ENCODE measurements around the gene ASCC2. TPM values are rescaled to one million over a fixed set of nuclear protein-coding genes. Genes with fewer than 3 reads are reported as not detected.

Gene ASCC2
- total and polyA plus RNA-seq, 2 experiments from 2014 or later: 30.5 to 31.3 TPM

- Histone ChIP-seq H2AFZ (no peak overlapping the region), H4K20me1 (replicated peaks; ENCODE audit: insufficient read depth) (no peaks in the 10 kb centered on the region), H3K4me1 (ENCODE audit: insufficient read depth) (no peaks in the 10 kb centered on the region), H3K27me3 (ENCODE audit: insufficient read depth) (no peaks in the 10 kb centered on the region), H3K9me2 (ENCODE audit: insufficient read depth) (no peaks in the 10 kb centered on the region), H3K36me3 (ENCODE audit: insufficient read depth) (no peaks in the 10 kb centered on the region), H3F3A (replicated peaks; ENCODE audit: low read depth) (no peaks in the 10 kb centered on the region), H3K4me3 (no peak overlapping the region), H3K4me2 (no peak overlapping the region), H3K27ac (ENCODE audit: low read depth) (no peak overlapping the region), H3K79me2 (replicated peaks; ENCODE audit: insufficient read depth) (no peaks in the 10 kb centered on the region)
- Mint-ChIP-seq H3K9me3 (no peaks in the 10 kb centered on the region; the same call in 1 of the 3 replicates), H3K27ac (no peak overlapping the region; the same call in 1 of the 2 replicates), H3K4me3 (no peak overlapping the region), H3K27me3 (ENCODE audit: insufficient read depth, low read depth, poor library complexity) (peaks cover 7% of the 10 kb centered on the region), H3K4me1 (peaks cover 5% of the 10 kb centered on the region; the same call in 1 of the 3 replicates), H3K36me3 (ENCODE audit: low read depth) (peaks cover 3% of the 10 kb centered on the region; the same call in 1 of the 3 replicates)
- no peak for ATAC-seq
- TF ChIP-seq ZNF114 (CRISPR knock-in tag; IDR thresholded peaks at IDR 0.05): no peak
- TF ChIP-seq POLR2AphosphoS5 (IDR thresholded peaks at IDR 0.05; ENCODE audit: low read depth): no peak
- no peak for TF ChIP-seq CTCF (conservative IDR thresholded peaks at IDR 0.05; ENCODE audit: low read depth in 2 of 2)
- no peak for TF ChIP-seq ZNF331 (CRISPR knock-in tag; IDR thresholded peaks at IDR 0.05; ENCODE audit: low read depth)
- TF ChIP-seq REST (IDR thresholded peaks at IDR 0.05; ENCODE audit: unreplicated experiment): no peak
- no peak for TF ChIP-seq EZH2 (IDR thresholded peaks at IDR 0.05; ENCODE audit: low read depth, unreplicated experiment)
- no peak for TF ChIP-seq EZH2phosphoT487 (IDR thresholded peaks at IDR 0.05; ENCODE audit: unreplicated experiment)
- DNase-seq (ENCODE audit: low spot score): no peak
Observed at GRCh38 chr22:29744902-29745301, 93.2 kb downstream of the ASCC2 start.

- DNase-seq (ENCODE audit: low spot score): no peak
- H3K27ac ChIP-seq (ENCODE audit: low read depth): no peak overlapping the region
- no peaks in the 10 kb centered on the region for H4K20me1 ChIP-seq (replicated peaks; ENCODE audit: insufficient read depth)
- H2AFZ ChIP-seq: no peak overlapping the region
- H3K27ac Mint-ChIP-seq: no peak overlapping the region
- H3K27me3 Mint-ChIP-seq (ENCODE audit: insufficient read depth, low read depth, poor library complexity): peaks cover 7% of the 10 kb centered on the region
- no peaks in the 10 kb centered on the region for H3K4me1 ChIP-seq (ENCODE audit: insufficient read depth)
- peaks cover 6% of the 10 kb centered on the region; the same call in 1 of the 3 replicates for H3K36me3 Mint-ChIP-seq (ENCODE audit: low read depth)
- no peak for ATAC-seq
- H3K9me2 ChIP-seq (ENCODE audit: insufficient read depth): no peaks in the 10 kb centered on the region
- peaks cover 5% of the 10 kb centered on the region; the same call in 1 of the 3 replicates for H3K4me1 Mint-ChIP-seq
- H3K4me3 ChIP-seq: no peak overlapping the region
- H3F3A ChIP-seq (replicated peaks; ENCODE audit: low read depth): no peaks in the 10 kb centered on the region
- no peaks in the 10 kb centered on the region for H3K79me2 ChIP-seq (replicated peaks; ENCODE audit: insufficient read depth)
- no peak overlapping the region for H3K4me3 Mint-ChIP-seq
- no peak overlapping the region for H3K4me2 ChIP-seq
- no peaks in the 10 kb centered on the region for H3K27me3 ChIP-seq (ENCODE audit: insufficient read depth)
- H3K36me3 ChIP-seq (ENCODE audit: insufficient read depth): no peaks in the 10 kb centered on the region
- H3K9me3 Mint-ChIP-seq: peaks cover 2% of the 10 kb centered on the region; the same call in 1 of the 3 replicates
- TF ChIP-seq ETS1 (IDR thresholded peaks at IDR 0.05): no peak
- no peak for TF ChIP-seq ZNF331 (CRISPR knock-in tag; IDR thresholded peaks at IDR 0.05; ENCODE audit: low read depth)
- no peak for TF ChIP-seq ZNF114 (CRISPR knock-in tag; IDR thresholded peaks at IDR 0.05)
- no peak for TF ChIP-seq CTCF (conservative IDR thresholded peaks at IDR 0.05; ENCODE audit: low read depth in 2 of 2)
Observed at GRCh38 chr22:29742326-29742725, 95.7 kb downstream of the ASCC2 start.
